ENCODE data around the gene ACAT1.

GRCh38 chr11:108137212-108137611 lies 15.8 kb downstream of the ACAT1 start:
- no peak for TF ChIP-seq CTCF (conservative IDR thresholded peaks at IDR 0.05 in 1 of 2, IDR thresholded peaks at IDR 0.05 in 1 of 2; ENCODE audit: extremely low read depth in 1 of 2, insufficient read depth in 1 of 2, low read depth in 1 of 2, low read length in 2 of 2)
- no peak for TF ChIP-seq EZH2 (IDR thresholded peaks at IDR 0.05; ENCODE audit: borderline replicate concordance, low read length)

Data from mammary epithelial cell (primary cell).